DMS79 treated with DMSO at 0.1 percent for 48 hours (cell line): Measurements from ENCODE around the gene MED31.
"Not testable (repeated sequence)": the region's sequence is repeated elsewhere in the genome, so short reads cannot be mapped to it uniquely, and the experiment has no call there.

Experiments
- DNase-seq: peaks from one replicate; lab custom pipeline; 2025; lab: John Stamatoyannopoulos, UW

Gene MED31

GRCh38 chr17:6651354-6651918, at the start of gene MED31, which contains the start of gene C17orf100:
Gene MED31, minus strand, starts transcription at chr17:6651605. Its CDS starts 77 bp downstream, at chr17:6651528.
Gene C17orf100, plus strand, starts transcription at chr17:6651762. Its CDS starts 152 bp downstream, at chr17:6651914.
- peak; percentile 89 for DNase-seq

- DNase-seq, result no peak
These were observed 49.5 kb upstream of the MED31 start for GRCh38 chr17:6700948-6701307.

DNA sequence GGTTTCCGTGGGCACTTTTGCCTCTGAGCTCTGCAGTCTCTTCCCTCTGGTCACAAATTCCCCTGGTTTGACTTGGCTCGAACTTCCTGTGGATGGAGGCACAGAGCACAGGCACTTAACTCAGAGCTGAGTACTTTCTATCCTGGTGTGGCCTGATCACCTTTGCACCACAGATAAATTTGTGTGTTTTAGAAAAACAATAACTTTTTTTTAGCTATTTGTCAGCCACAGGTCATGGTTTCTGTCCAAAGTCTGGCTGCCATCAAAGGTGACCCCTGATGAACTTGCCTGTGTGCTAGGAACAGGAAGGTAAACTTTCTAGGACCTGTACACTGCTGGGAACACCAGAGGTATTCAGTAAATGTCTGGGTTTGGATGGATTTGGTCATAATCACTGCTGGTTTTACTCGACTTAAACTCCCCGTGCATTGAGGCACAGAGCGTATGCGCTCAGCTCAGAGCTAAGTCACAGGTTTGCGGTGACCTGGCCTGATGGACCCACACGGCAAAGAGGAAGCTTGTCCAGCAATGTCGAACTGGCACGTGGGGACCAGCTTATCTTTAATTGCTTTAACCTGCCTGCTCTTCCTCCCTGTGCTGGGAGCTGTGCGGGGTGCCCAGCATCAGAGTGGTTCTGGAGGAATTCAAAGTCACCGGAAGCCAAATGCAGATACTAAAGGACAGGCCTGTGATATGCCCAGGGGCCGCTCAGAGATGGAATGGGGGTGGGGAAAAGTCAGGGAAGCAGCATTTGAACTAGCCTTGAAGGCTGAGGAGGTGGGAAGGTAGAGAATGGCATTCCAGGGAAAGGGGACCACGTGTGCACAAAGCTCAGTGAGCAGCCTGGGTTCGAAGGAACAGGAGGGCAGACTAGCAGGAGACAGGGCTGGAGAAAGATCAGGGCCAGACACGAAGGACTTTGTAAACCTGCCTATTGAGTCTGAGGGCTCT, 48.9 kb upstream of the MED31 start:
- DNase-seq, result no peak

GRCh38 chr17:6698004-6698403, 46.6 kb upstream of the MED31 start:
- no peak for DNase-seq

DNA sequence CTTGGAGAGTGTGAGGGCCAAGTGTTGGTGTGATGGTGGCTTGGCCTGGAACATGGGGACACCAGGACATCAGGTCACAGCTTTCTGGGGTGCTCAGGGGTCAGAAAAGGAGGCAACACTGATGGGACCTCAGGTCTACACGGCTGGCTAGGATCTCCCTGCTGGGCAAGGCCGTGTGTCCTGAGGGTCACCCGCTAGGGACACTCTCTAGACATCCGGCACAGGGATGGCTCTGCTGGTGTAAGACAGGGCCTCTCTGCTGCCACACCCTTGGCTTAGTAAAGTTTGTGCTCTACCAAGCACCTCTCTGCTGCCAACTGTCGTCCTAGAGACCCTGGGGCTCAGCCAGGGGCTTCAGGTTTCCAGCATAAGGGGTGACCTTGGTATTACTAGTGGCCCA, 45.5 kb upstream of the MED31 start:
- DNase-seq, result no peak

GRCh38 chr17:6695565-6695964, 44.2 kb upstream of the MED31 start:
- no peak for DNase-seq

DNA sequence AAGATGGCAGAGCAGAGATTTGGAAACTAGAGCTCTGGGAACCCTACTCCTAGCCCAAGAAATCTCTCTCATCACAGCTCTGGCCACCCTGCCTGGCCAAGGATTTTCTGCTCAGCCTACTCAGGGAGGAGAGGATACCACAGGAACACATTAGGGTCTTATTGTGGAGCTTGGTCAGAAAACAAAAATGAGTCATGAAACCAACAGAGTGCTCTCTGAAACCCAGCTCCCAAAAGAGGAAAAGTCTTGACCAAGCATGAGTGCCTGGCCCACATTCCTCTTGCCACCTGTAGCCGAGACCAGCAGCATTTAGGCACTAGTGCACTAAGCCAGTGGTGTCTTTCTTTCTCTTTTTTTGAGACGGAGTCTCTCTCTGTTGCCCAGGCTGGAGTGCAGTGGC, 43.6 kb upstream of the MED31 start:
- DNase-seq, result no peak

DNA sequence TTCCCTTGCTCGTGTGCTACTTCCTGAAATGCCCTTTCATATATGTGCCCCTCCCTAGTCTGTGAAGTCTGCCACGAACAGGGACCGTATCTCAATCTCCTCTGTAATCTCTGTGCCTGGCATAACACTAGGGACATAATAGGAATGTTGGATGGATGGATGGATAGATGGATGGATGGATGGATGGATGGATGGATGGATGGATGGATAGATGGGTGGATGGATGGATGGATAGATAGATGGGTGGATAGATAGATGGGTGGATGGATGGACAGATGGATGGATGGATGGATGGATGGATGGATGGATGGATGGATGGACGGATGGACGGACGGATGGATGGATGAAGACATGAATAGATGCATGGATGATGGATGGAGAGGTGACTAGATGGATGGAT, 40.6 kb upstream of the MED31 start:
- DNase-seq, result not testable (repeated sequence)

- no peak for DNase-seq
These were observed 40.1 kb upstream of the MED31 start for GRCh38 chr17:6691546-6691945.

DNA sequence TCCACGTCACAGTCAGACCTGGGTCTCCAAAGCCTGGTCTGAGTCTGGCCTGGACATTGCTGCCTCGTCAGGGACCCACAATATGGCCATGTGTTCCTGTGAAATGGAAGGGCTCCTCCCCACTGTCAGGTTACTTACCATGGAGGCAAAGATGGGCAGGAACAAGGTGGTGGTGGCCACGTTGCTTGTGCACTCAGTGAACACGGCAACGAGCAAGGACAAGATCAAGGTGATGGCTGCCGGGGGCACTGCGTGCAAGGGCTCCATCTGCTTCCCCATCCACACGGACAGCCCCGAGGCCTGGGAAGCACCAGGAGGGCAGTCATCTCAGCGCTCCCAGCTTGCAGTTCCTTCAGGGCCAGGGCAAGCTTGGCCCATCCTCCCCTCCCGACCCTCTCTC, 39.2 kb upstream of the MED31 start:
- no peak for DNase-seq

GRCh38 chr17:6688944-6689343, 37.5 kb upstream of the MED31 start:
- DNase-seq, result no peak

DNA sequence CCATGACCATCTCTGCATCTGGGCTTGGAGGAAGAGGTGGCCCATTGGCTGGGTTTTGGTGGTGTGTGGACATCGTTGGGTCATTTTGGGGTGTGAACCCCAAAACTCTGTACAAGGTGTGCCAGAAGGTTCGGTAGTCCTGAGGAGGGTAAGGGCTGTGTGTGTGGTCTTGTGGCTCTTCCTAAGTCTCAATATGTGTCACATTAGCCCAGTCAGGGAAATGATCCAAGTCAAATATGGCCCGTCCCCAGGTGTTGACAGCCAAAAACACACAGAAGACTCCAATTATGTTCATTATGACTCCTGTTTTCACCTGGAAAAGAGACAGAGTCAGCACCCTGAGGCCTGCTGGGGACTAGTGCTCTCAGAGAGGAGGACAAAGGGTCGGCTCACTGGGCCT, 34.6 kb upstream of the MED31 start:
- no peak for DNase-seq

DNA sequence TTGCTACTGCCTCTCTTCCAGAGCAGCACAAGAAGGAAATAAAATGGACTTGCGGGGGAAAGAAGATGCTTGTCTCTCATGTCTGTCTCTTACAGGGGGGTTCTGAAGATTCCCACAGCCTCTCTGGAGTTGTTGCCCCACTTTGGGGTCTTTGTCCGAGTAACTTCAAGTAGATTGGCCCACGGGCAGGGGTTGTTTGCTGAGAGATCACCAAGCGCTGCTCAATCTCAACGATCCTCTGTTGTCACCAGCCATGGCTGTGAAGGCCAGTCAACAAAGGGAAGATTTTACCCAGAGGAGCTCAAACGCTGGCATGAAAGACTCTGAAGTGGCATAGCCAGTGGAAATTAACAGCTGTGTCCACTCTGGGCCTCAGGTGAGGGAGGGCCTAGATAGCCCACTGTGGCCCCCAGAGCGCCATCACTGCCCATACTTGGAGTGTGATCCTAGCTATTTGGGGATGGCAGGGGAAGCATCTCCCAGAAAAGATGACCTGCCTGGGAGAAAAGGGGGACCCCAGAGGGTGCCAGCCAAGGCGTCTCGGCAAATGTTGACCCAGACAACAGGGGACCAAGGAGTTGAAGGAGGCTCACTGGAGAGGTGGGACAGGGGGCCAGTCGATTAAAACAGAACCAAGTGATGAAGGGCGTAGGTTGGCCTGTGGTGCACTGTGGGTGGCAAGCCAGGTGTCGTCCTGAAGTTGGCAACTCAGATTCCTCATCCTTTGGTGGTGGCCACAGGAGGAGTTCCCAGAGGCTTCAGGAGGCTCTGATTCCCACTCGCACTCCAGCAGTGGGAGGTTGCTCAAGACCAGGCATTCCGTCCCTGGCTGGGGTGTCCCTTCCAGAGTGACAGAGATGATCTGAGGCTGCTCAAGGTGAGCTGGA, 33.7 kb upstream of the MED31 start:
- DNase-seq, result no peak

- DNase-seq, result no peak
These were observed 33.0 kb upstream of the MED31 start for GRCh38 chr17:6684460-6684783.

- DNase-seq, result no peak
These were observed 32.5 kb upstream of the MED31 start for GRCh38 chr17:6683730-6684459.

DNA sequence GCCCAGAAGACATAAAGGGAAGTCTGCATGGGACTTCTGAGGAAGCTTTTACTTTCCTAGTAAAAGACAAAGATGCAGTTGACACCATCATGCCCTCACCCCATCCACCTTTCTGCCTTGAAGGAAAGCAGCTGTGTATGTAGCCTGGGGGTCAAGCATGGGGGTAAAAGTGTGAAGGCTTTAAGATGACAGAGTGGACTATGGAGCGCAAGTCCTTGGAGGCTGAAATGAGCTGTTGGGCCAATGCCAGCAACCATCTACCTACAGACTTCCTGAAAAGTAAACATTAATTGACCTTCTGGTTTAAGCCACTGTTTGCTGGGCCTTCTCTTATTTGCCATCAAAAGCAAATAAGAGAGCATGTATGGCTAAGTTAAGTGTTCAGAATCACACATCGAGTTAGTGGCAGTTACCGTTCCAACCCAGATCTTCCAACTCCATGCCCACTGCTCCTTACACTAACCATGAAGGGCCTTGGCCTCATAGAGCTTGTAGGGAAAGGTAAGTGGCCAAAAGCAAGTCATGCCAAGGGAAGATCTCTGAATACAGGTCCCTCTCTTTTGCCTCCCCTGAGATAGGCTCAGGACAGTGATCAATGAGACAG, 31.8 kb upstream of the MED31 start:
- DNase-seq, result no peak

DNA sequence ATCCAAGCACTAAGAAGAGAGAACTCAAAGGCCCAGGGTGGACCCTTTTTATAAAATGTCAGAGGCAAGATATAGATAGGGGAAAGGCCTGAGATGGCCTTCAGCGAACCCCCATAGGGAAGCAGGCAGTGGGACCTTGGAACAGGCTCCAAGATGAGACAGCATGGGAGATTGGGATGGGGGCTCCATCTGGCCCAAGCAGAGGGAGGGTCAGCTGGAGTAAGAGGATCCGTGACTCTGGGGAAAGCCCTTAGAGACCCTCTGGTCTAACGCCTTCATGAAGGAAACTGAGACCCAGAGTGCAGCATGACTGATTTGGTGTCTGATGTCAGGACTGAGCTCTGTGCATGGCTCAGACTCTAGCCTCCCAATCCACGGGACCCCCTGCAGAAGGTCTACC, 30.9 kb upstream of the MED31 start:
- no peak for DNase-seq

- DNase-seq, result no peak
These were observed 30.3 kb upstream of the MED31 start for GRCh38 chr17:6681671-6682070.

- no peak for DNase-seq
These were observed 29.8 kb upstream of the MED31 start for GRCh38 chr17:6681176-6681575.

DNA sequence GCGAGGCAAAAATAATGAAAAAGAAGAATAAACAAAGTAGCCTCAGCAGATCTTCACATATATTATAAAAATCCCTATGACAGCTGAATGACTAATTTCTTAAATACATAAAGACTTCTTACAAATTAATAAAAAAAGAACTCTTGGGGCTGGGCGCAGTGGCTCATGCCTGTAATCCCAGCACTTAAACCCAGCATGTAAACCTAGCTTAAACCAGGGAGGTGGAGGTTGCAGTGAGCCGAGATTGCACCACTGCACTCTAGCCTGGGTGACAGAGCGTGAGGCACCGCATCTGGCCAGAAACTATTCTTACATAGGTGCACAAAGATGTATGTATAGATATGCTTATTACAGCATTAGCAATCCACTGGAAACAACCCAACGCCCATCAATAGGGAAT, 27.8 kb upstream of the MED31 start:
- no peak for DNase-seq

- DNase-seq, result no peak
These were observed 26.5 kb upstream of the MED31 start for GRCh38 chr17:6677946-6678345.
